Measurements from ENCODE around the gene DPM1. TPM values are rescaled to one million over a fixed set of nuclear protein-coding genes. Genes with fewer than 3 reads are reported as not detected.

Gene DPM1
- total and polyA plus RNA-seq, 2 of the 8 experiments (the other 6 are each of a cell fraction or from before 2014, with no cell fraction given): 42.3 to 57.0 TPM

DNA sequence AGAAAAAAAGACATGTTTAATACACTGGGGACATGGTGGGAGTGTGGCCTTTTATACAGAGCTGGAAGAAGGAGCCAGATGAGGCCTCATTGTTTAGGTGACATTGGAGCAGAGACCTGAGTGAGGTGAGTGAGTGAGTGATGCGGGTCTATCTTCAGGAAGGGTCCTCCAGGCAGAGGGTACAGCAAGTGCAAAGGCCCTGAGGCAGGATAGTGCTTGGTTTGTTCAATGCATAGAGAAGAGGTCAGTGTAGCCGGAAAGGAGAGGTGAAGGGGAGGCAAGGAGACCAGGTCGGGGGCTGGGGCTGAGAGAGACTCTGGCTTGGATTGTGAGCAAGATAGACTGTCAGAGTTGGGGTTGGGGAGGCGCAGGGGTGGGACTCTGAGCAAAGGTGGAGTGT is 41.0 kb upstream of the DPM1 start:
- WGBS, 2 experiments (ENCODE audit: extremely low coverage in 1 of 2, insufficient coverage in 1 of 2, insufficient read length in 1 of 2, insufficient replicate concordance in 2 of 2, low coverage in 1 of 2, low lambda C conversion rate in 2 of 2, missing lambda C conversion rate in 1 of 2): 77% methylated on average over 3 of the region's 4 CpGs; no CpG with 5 or more reads in 1 of the 2 experiments
- Histone ChIP-seq H4K20me1 (replicated peaks in 1 of 2; ENCODE audit: control insufficient read depth in 1 of 2, insufficient read depth in 2 of 2, low read length in 2 of 2) (no peaks in the 10 kb centered on the region), H3K4ac (replicated peaks; ENCODE audit: insufficient read length, low read depth, low read length) (no peak overlapping the region), H3K27me3 (replicated peaks in 1 of 4; ENCODE audit: control insufficient read depth in 3 of 4, extremely low read depth in 1 of 4, insufficient read depth in 3 of 4, low read length in 3 of 4) (peaks cover 0 to 2% (median 0%) of the 10 kb centered on the region in 4 experiments; a peak in 2 of 7 replicates), H3K9me3 (ENCODE audit: insufficient read depth in 2 of 2, low read depth in 1 of 2, low read length in 1 of 2) (no peaks in the 10 kb centered on the region), H3K79me1 (ENCODE audit: low read depth, low read length) (no peaks in the 10 kb centered on the region), H3K23me2 (ENCODE audit: low read depth, low read length) (no peaks in the 10 kb centered on the region), H2BK120ac (replicated peaks; ENCODE audit: low read depth, low read length) (no peak overlapping the region), H3K4me3 (ENCODE audit: extremely low read depth in 1 of 4, insufficient read depth in 2 of 4, low read depth in 3 of 4, low read length in 4 of 4) (no peak overlapping the region), H2AK5ac (ENCODE audit: low read depth, low read length) (no peak overlapping the region), H3K9ac (replicated peaks in 1 of 4; ENCODE audit: extremely low read depth in 1 of 4, low read depth in 3 of 4, low read length in 3 of 4) (no peak overlapping the region), H3K27ac (ENCODE audit: low read depth, low read length) (no peak overlapping the region), H3K4me1 (replicated peaks in 1 of 4; ENCODE audit: control insufficient read depth in 3 of 4, insufficient read depth in 4 of 4, low read length in 3 of 4) (no peaks in the 10 kb centered on the region), H4K8ac (ENCODE audit: extremely low read depth, insufficient read depth, low read length) (no peak overlapping the region), H3K56ac (replicated peaks; ENCODE audit: insufficient read length, low read depth, low read length) (no peak overlapping the region), H2BK20ac (ENCODE audit: low read length) (no peak overlapping the region), H3K36me3 (ENCODE audit: control insufficient read depth in 2 of 4, insufficient read depth in 4 of 4, low read length in 3 of 4) (no peaks in the 10 kb centered on the region; a peak in 1 of 8 replicates), H2BK5ac (ENCODE audit: low read depth, low read length) (no peak overlapping the region), H3K79me2 (ENCODE audit: control insufficient read depth in 1 of 2, insufficient read depth in 2 of 2, low read length in 2 of 2) (no peaks in the 10 kb centered on the region), H4K91ac (replicated peaks; ENCODE audit: insufficient read length, low read length) (no peak overlapping the region), H2AFZ (ENCODE audit: low read length) (no peak overlapping the region), H2BK12ac (ENCODE audit: low read depth, low read length) (no peak overlapping the region), H3K14ac (ENCODE audit: insufficient read length) (no peak overlapping the region), H3K18ac (ENCODE audit: extremely low read depth, low read length) (no peak overlapping the region), H2BK15ac (ENCODE audit: low read length) (no peak overlapping the region), H3K4me2 (ENCODE audit: insufficient read depth in 1 of 2, low read depth in 2 of 2, low read length in 2 of 2) (no peak overlapping the region), H4K5ac (ENCODE audit: insufficient read length, low read depth, low read length) (no peak overlapping the region), H3K23ac (ENCODE audit: insufficient read length) (no peak overlapping the region)
- TF ChIP-seq SIRT6 (IDR thresholded peaks at IDR 0.05; ENCODE audit: low read length): no peak
- 0 out of 2 replicates have a peak, but pooled peaks have one; percentile 35 for TF ChIP-seq KDM1A (IDR thresholded peaks at IDR 0.05; ENCODE audit: borderline replicate concordance, low read length)
- TF ChIP-seq RAD21 (IDR thresholded peaks at IDR 0.05 in 1 of 2, conservative IDR thresholded peaks at IDR 0.05 in 1 of 2; ENCODE audit: low read depth in 2 of 2, low read length in 2 of 2): no peak
- no peak for TF ChIP-seq GTF2F1 (IDR thresholded peaks at IDR 0.05; ENCODE audit: borderline replicate concordance, low read depth, low read length)
- no peak for TF ChIP-seq TCF12 (IDR thresholded peaks at IDR 0.05; ENCODE audit: low read depth, low read length)
- ChIA-PET CTCF (ENCODE audit: partially characterized antibody) (interaction anchor here (1.2 to 14.3 kb wide), 5 partner anchors 12 to 326 kb away, joined by 3 to 245 read pairs (median 3); no protein-coding TSS in a partner anchor), POLR2A (ENCODE audit: partially characterized antibody) (no interaction called here)
- FAIRE-seq (no peak), DNase-seq (ENCODE audit: low read depth in 1 of 2, low spot score in 2 of 2) (no peak)
